Ishikawa (cell line): ENCODE data around the gene F13A1.

ENCODE experiments used
- CEBPB ChIP-seq: IDR thresholded peaks from 2 replicates; pipeline ENCODE4 v1.6.1; 2012
- CREB1 ChIP-seq: IDR thresholded peaks from 2 replicates; pipeline ENCODE4 v1.6.1; 2012; ENCODE audit warnings: low read depth
- EGR1 ChIP-seq: IDR thresholded peaks from 2 replicates; pipeline ENCODE4 v1.6.1; 2012
- EP300 ChIP-seq: IDR thresholded peaks from 2 replicates; pipeline ENCODE4 v1.6.1; 2012; ENCODE audit warnings: borderline replicate concordance
- FOXM1 ChIP-seq: IDR thresholded peaks from 2 replicates; pipeline ENCODE4 v1.6.1; 2012; ENCODE audit warnings: low read depth, borderline replicate concordance
- MAX ChIP-seq: IDR thresholded peaks from 2 replicates; pipeline ENCODE4 v1.6.1; 2012
- NFIC ChIP-seq: IDR thresholded peaks from 2 replicates; pipeline ENCODE4 v1.6.1; 2012
- RAD21 ChIP-seq: IDR thresholded peaks from 2 replicates; pipeline ENCODE4 v1.6.1; 2012; ENCODE audit warnings: low read depth
- TAF1 ChIP-seq: IDR thresholded peaks from 2 replicates; pipeline ENCODE4 v1.6.1; 2012; ENCODE audit warnings: low read depth, mild to moderate bottlenecking
- TCF12 ChIP-seq: IDR thresholded peaks from 2 replicates; pipeline ENCODE4 v1.6.1; 2012; ENCODE audit warnings: low read depth
- TEAD4 ChIP-seq: IDR thresholded peaks from 2 replicates; pipeline ENCODE4 v1.6.1; 2012
- USF1 ChIP-seq: IDR thresholded peaks from 2 replicates; pipeline ENCODE4 v1.6.1; 2012
- YY1 ChIP-seq: IDR thresholded peaks from 2 replicates; pipeline ENCODE4 v1.6.1; 2012; ENCODE audit warnings: low read depth
- ZBTB7A ChIP-seq: IDR thresholded peaks from 2 replicates; pipeline ENCODE4 v1.6.1; 2012; ENCODE audit warnings: low read depth
- TF ChIP-seq, protein P1 (sequence below): IDR thresholded peaks from 2 replicates; pipeline ENCODE4 v1.6.1; 2012; ENCODE audit warnings: low read depth, mild to moderate bottlenecking

The F13A1 gene

DNA sequence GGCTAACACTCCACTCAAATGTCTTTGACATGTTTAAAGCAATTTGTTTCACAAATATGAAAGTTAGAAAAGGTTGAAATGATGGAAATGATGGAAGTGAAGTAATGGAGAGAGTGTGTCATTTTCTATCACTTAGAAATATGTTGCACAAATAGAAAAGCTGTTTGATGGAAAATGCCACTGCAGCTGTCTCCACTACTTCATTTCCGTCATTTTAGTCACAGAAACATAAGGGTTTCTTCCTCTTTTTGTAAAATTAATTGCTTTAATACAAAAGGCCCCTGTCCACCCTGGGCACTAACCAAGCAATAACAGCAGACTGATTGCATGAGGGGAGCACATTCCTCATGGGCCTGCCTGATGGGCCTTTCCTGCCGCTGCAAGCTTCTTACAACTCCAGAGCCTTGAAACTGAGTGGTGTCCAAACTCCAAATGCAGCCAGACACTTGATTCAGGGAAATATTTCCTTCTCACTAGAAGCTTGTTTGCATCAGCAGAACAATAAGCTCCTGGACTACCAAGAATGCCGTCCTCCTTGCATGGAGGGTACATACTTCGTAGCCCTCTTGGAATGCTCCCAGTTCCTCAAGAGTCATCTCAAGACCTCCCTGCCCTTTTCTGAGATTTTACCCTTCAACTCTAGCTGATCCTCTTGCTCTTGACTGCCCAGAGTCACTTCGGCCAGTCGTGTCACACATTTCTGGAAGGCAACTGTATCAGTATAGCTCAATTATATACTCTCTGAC lies 36.1 kb downstream of the F13A1 start:
- TF ChIP-seq NFIC (no peak), EGR1 (no peak), ZBTB7A (no peak)

DNA sequence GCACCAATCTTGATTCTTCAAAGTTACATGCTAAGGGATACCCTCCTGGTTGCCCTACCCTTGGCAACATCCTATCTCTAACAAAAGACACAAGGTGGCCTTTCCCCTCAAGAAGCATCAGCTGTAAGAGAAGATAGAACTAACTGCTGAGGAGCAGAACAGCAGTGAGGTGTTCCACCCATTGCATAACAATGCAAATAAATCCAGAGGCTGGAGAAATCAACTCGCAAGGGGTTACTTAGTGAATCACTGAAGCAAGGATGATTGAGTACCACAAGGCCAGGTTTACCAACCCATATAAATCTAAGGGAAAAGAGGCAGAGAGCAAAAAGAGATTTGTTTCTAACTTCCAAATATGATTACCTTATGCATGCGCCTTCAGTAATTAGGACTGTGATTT lies 36.7 kb downstream of the F13A1 start:
- TF ChIP-seq RAD21: no peak
- no peak for TF ChIP-seq EGR1
- no peak for TF ChIP-seq CEBPB
- TF ChIP-seq TAF1: no peak
- TF ChIP-seq NFIC: no peak

DNA sequence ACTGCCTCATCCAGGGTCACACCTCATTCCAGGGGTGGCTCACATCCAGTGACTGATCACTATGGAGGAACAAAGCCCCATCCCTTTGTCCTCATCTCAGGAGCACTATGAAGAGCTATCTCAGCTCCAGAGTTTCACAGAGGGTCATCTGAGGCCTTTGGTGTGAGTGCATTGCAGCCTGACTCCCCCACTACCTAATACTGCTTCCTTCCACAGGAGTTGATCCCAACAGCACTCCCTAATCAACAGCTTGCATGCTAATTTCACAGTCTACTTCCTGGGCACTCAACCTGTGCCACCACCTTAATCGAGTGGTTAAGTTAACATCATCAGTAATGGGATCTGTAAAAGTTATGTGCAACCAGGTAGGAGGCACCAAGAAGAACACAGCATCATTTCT lies 37.7 kb downstream of the F13A1 start:
- no peak for TF ChIP-seq CEBPB
- TF ChIP-seq NFIC: no peak
- no peak for TF ChIP-seq TEAD4

DNA sequence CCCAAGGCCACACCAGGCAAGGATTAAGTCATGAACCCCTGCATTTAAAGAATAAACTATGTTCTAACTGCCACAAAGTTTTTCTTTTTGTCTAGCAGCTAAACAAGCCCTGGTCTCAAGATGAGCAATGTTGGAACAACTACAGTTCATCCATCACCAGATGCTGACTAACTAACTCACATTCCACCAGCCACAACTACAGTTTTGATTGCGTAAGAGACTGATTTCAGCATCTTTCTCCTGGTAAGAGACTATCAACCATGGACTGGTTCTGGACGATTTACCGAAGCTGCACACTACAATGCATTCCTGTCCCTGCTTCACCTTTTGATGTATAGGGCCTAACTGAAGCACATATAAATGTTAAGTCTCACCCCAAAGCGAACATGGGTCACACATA lies 43.0 kb downstream of the F13A1 start:
- no peak for TF ChIP-seq ZBTB7A
- TF ChIP-seq CEBPB: peak; percentile 45; the same call in 1 of the 2 replicates

DNA sequence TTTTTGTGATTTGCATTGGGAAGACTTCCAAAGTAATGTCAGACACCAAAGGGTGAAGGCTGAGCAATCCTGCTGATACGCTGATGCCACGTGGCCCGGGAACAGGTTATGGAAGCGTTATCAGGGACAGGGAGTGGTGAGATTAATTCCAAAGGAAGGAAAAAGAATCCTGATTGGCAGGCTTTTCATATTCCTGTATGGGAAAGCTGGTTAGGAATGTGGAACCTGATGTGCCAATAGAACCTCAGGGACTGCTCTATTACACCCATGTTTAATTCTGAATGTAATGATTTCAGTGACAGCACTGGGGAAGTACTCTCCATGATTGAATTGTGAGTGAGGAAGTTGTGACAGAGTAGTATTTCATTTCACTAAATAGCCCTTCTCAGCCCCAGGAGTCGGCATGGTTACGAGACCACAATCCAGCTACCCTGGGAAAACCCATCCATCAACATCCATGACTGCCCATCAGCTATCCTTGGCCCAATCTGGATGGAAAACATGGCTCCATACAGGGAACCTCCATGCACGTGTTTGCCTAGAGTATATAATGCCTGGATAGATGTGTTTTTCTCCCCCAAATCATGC lies 49.4 kb downstream of the F13A1 start:
- TF ChIP-seq RAD21: no peak
- TF ChIP-seq CREB1: no peak
- no peak for TF ChIP-seq TEAD4
- no peak for TF ChIP-seq EP300
- TF ChIP-seq MAX: no peak
- no peak for TF ChIP-seq CEBPB
- TF ChIP-seq TCF12: no peak
- TF ChIP-seq NFIC: no peak
- no peak for TF ChIP-seq YY1
- TF ChIP-seq ZBTB7A: no peak
- TF ChIP-seq TAF1: no peak
- TF ChIP-seq, protein P1, sequence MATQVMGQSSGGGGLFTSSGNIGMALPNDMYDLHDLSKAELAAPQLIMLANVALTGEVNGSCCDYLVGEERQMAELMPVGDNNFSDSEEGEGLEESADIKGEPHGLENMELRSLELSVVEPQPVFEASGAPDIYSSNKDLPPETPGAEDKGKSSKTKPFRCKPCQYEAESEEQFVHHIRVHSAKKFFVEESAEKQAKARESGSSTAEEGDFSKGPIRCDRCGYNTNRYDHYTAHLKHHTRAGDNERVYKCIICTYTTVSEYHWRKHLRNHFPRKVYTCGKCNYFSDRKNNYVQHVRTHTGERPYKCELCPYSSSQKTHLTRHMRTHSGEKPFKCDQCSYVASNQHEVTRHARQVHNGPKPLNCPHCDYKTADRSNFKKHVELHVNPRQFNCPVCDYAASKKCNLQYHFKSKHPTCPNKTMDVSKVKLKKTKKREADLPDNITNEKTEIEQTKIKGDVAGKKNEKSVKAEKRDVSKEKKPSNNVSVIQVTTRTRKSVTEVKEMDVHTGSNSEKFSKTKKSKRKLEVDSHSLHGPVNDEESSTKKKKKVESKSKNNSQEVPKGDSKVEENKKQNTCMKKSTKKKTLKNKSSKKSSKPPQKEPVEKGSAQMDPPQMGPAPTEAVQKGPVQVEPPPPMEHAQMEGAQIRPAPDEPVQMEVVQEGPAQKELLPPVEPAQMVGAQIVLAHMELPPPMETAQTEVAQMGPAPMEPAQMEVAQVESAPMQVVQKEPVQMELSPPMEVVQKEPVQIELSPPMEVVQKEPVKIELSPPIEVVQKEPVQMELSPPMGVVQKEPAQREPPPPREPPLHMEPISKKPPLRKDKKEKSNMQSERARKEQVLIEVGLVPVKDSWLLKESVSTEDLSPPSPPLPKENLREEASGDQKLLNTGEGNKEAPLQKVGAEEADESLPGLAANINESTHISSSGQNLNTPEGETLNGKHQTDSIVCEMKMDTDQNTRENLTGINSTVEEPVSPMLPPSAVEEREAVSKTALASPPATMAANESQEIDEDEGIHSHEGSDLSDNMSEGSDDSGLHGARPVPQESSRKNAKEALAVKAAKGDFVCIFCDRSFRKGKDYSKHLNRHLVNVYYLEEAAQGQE: no peak
- TF ChIP-seq FOXM1: no peak
- TF ChIP-seq USF1: no peak
- TF ChIP-seq EGR1: no peak

GRCh38 chr6:6260196-6260722 lies 60.2 kb downstream of the F13A1 start:
- TF ChIP-seq TAF1: no peak
- TF ChIP-seq CREB1: no peak
- TF ChIP-seq EGR1: no peak
- TF ChIP-seq YY1: no peak
- no peak for TF ChIP-seq CEBPB
- no peak for TF ChIP-seq FOXM1
- TF ChIP-seq EP300: no peak

DNA sequence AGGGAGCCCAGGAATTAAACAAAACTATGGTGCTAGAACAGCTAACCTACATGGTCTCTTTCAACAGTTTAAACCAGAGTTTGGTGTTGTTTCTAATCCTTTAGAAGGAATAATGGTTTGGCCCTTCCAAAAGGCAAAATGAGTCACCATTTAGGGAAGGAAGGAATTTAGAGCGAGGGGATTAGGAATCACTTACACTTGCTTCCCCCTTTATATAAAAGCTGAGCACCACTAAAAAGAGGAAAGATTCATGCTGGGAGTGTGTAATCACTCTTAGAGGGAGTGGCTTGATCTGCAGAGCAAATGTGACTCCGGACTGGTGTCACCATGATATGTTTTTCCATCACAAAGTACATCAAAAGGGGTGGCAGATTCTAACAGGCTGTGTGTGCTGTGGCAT lies 63.6 kb downstream of the F13A1 start:
- TF ChIP-seq TCF12 (no peak), CEBPB (no peak), NFIC (no peak), EGR1 (no peak), TAF1 (no peak), CREB1 (no peak), TEAD4 (no peak), RAD21 (no peak), FOXM1 (no peak), EP300 (no peak), USF1 (no peak), ZBTB7A (no peak), YY1 (no peak), MAX (no peak)
- TF ChIP-seq, protein P1: no peak
